GM12891 (cell line): ENCODE results near the gene GPC6.

Experiments
- PAX5 ChIP-seq: IDR thresholded peaks from 2 replicates; pipeline ENCODE4 v1.6.1; 2011; ENCODE audit warnings: low read length, moderate library complexity, mild to moderate bottlenecking; ENCODE audit not compliant: insufficient read depth, severe bottlenecking
- POLR2A ChIP-seq: IDR thresholded peaks from 2 replicates; pipeline ENCODE4 v1.6.1; 2011; ENCODE audit warnings: low read depth, low read length, control low read depth
- POLR2AphosphoS5 ChIP-seq: IDR thresholded peaks from 2 replicates; pipeline ENCODE4 v1.6.1; 2011; ENCODE audit warnings: low read depth, low read length, control low read depth
- POU2F2 ChIP-seq: IDR thresholded peaks from 2 replicates; pipeline ENCODE4 v1.6.1; 2011; ENCODE audit warnings: low read depth, mild to moderate bottlenecking, control low read depth, low read length, moderate library complexity
- TAF1 ChIP-seq: IDR thresholded peaks from 2 replicates; pipeline ENCODE4 v1.6.1; 2011; ENCODE audit warnings: low read depth, low read length, control low read depth

DNA sequence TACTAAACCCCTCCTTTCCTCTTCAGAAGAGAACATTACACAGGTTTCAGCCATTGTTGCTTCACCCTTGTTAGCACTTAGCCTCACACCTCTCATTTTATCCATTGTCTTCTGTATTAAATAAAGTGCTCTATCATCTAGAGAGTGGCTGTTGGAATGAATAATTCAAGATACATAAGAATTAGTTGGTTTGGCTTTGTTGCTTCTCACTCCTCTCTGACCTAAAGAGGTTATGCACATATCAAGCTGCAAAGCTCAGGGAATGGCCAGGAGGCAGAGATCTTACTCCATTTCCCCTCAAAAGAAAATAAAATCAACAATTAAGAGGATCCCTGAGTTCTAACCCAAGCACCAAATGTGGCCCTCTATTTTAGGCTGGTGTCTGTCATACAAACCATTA is 1173.2 kb downstream of the GPC6 start:
- TF ChIP-seq POLR2AphosphoS5 (no peak), POU2F2 (no peak), POLR2A (no peak), TAF1 (no peak), PAX5 (no peak)
